Measurements from ENCODE around the gene APPL1. TPM values are rescaled to one million over a fixed set of nuclear protein-coding genes. Genes with fewer than 3 reads are reported as not detected.
A peak's percentile ranks its signal among the peaks of the same experiment; 100 is the strongest.

APPL1 gene
- total and polyA plus RNA-seq, 2 of the 8 experiments (the other 6 are each of a cell fraction or from before 2014, with no cell fraction given), result 9.4 to 34.4 TPM

- FAIRE-seq (no peak), DNase-seq (ENCODE audit: low read depth in 1 of 2, low spot score in 2 of 2) (no peak)
- 56% methylated on average over 2 of the region's 2 CpGs; no CpG with 5 or more reads in 1 of the 2 experiments for WGBS, 2 experiments (ENCODE audit: extremely low coverage in 1 of 2, insufficient coverage in 1 of 2, insufficient read length in 1 of 2, insufficient replicate concordance in 2 of 2, low coverage in 1 of 2, low lambda C conversion rate in 2 of 2, missing lambda C conversion rate in 1 of 2)
- Histone ChIP-seq H3K4me3 (ENCODE audit: extremely low read depth in 1 of 4, insufficient read depth in 2 of 4, low read depth in 3 of 4, low read length in 4 of 4) (no peak overlapping the region), H2BK15ac (ENCODE audit: low read length) (no peak overlapping the region), H3K79me2 (ENCODE audit: control insufficient read depth in 1 of 2, insufficient read depth in 2 of 2, low read length in 2 of 2) (no peaks in the 10 kb centered on the region), H3K18ac (ENCODE audit: extremely low read depth, low read length) (no peak overlapping the region), H4K91ac (replicated peaks; ENCODE audit: insufficient read length, low read length) (no peak overlapping the region), H3K79me1 (ENCODE audit: low read depth, low read length) (no peaks in the 10 kb centered on the region), H3K4me2 (ENCODE audit: insufficient read depth in 1 of 2, low read depth in 2 of 2, low read length in 2 of 2) (no peak overlapping the region), H3K27me3 (replicated peaks in 1 of 4; ENCODE audit: control insufficient read depth in 3 of 4, extremely low read depth in 1 of 4, insufficient read depth in 3 of 4, low read length in 3 of 4) (no peaks in the 10 kb centered on the region), H3K56ac (replicated peaks; ENCODE audit: insufficient read length, low read depth, low read length) (no peak overlapping the region), H4K8ac (ENCODE audit: extremely low read depth, insufficient read depth, low read length) (no peak overlapping the region), H2BK120ac (replicated peaks; ENCODE audit: low read depth, low read length) (no peak overlapping the region), H2AK5ac (ENCODE audit: low read depth, low read length) (no peak overlapping the region), H3K23ac (ENCODE audit: insufficient read length) (no peak overlapping the region), H4K20me1 (replicated peaks in 1 of 2; ENCODE audit: control insufficient read depth in 1 of 2, insufficient read depth in 2 of 2, low read length in 2 of 2) (no peaks in the 10 kb centered on the region), H2AFZ (ENCODE audit: low read length) (no peak overlapping the region), H2BK5ac (ENCODE audit: low read depth, low read length) (no peak overlapping the region), H2BK12ac (ENCODE audit: low read depth, low read length) (no peak overlapping the region), H4K5ac (ENCODE audit: insufficient read length, low read depth, low read length) (no peak overlapping the region), H3K4ac (replicated peaks; ENCODE audit: insufficient read length, low read depth, low read length) (no peak overlapping the region), H2BK20ac (ENCODE audit: low read length) (no peak overlapping the region), H3K4me1 (replicated peaks in 1 of 4; ENCODE audit: control insufficient read depth in 3 of 4, insufficient read depth in 4 of 4, low read length in 3 of 4) (no peaks in the 10 kb centered on the region), H3K36me3 (ENCODE audit: control insufficient read depth in 2 of 4, insufficient read depth in 4 of 4, low read length in 3 of 4) (no peaks in the 10 kb centered on the region), H3K23me2 (ENCODE audit: low read depth, low read length) (no peaks in the 10 kb centered on the region; the same call in 1 of the 2 replicates), H3K9me3 (ENCODE audit: insufficient read depth in 2 of 2, low read depth in 1 of 2, low read length in 1 of 2) (no peaks in the 10 kb centered on the region), H3K9ac (replicated peaks in 1 of 4; ENCODE audit: extremely low read depth in 1 of 4, low read depth in 3 of 4, low read length in 3 of 4) (no peak overlapping the region), H3K27ac (ENCODE audit: low read depth, low read length) (no peak overlapping the region), H3K14ac (ENCODE audit: insufficient read length) (no peak overlapping the region)
- CTCF ChIA-PET (ENCODE audit: partially characterized antibody), result interaction anchor here (0.7 to 5.2 kb wide), 29 partner anchors 8 to 251 kb away, joined by 3 to 61 read pairs (median 4); partner anchors contain the start of gene HESX1
- TF ChIP-seq CHD1 (IDR thresholded peaks at IDR 0.05; ENCODE audit: low read depth, low read length), result no peak
- TF ChIP-seq FOSL1 (IDR thresholded peaks at IDR 0.05; ENCODE audit: insufficient read depth, low read depth, low read length), result no peak
- no peak for TF ChIP-seq CBX5 (IDR thresholded peaks at IDR 0.05; ENCODE audit: low read depth, low read length)
- no peak for TF ChIP-seq CREB1 (IDR thresholded peaks at IDR 0.05)
- TF ChIP-seq KDM4A (IDR thresholded peaks at IDR 0.05; ENCODE audit: low read depth, low read length, severe bottlenecking), result no peak
- TF ChIP-seq TCF12 (IDR thresholded peaks at IDR 0.05; ENCODE audit: low read depth, low read length), result no peak
- no peak for TF ChIP-seq SP1 (IDR thresholded peaks at IDR 0.05; ENCODE audit: low read depth, low read length)
- TF ChIP-seq EGR1 (IDR thresholded peaks at IDR 0.05; ENCODE audit: borderline replicate concordance, low read depth, low read length), result no peak
- peak; percentile 78 for TF ChIP-seq RAD21 (IDR thresholded peaks at IDR 0.05 in 1 of 2, conservative IDR thresholded peaks at IDR 0.05 in 1 of 2; ENCODE audit: low read depth in 2 of 2, low read length in 2 of 2)
- peak in 2 of 3 experiments; percentile 37 to 41; a peak in 2 of 4 replicates for TF ChIP-seq CTCF (IDR thresholded peaks at IDR 0.05; ENCODE audit: control extremely low read depth in 1 of 3, insufficient read depth in 1 of 3, low read depth in 1 of 3, low read length in 3 of 3)
- TF ChIP-seq BACH1 (IDR thresholded peaks at IDR 0.05; ENCODE audit: low read length), result no peak
- no peak for TF ChIP-seq RNF2 (IDR thresholded peaks at IDR 0.05; ENCODE audit: borderline replicate concordance, low read depth, low read length, missing control alignments, poor library complexity, severe bottlenecking)
- POLR2A ChIA-PET (ENCODE audit: partially characterized antibody), result interaction anchor here (0.9 kb wide), 1 partner anchor 25 kb away, joined by 3 read pairs; no protein-coding TSS in a partner anchor
Observed at GRCh38 chr3:57221883-57222282, 5.6 kb upstream of the APPL1 start.

All from H1 (cell line).